NCI-H1436 (cell line): Measurements from ENCODE around the gene RXFP2.

Source experiments
- DNase-seq: peaks from one replicate; lab custom pipeline; 2025; lab: John Stamatoyannopoulos, UW

The RXFP2 gene

GRCh38 chr13:31739226-31739625, at the start of gene RXFP2:
Gene RXFP2, plus strand, starts transcription at chr13:31739526. Its CDS starts 87 bp downstream, at chr13:31739613.
- DNase-seq: no peak

GRCh38 chr13:31697290-31697689, 42.0 kb upstream of the RXFP2 start:
- DNase-seq: no peak

GRCh38 chr13:31699650-31700049, 39.7 kb upstream of the RXFP2 start:
- no peak for DNase-seq

- no peak for DNase-seq
Observed at GRCh38 chr13:31703780-31704179, 35.5 kb upstream of the RXFP2 start.

- DNase-seq: no peak
Observed at GRCh38 chr13:31706105-31706504, 33.2 kb upstream of the RXFP2 start.

GRCh38 chr13:31717583-31717982, 21.7 kb upstream of the RXFP2 start:
- no peak for DNase-seq

- DNase-seq: no peak
Observed at GRCh38 chr13:31719214-31719613, 20.1 kb upstream of the RXFP2 start.

GRCh38 chr13:31722673-31723072, 16.7 kb upstream of the RXFP2 start:
- no peak for DNase-seq

GRCh38 chr13:31725841-31726240, 13.5 kb upstream of the RXFP2 start:
- no peak for DNase-seq

- no peak for DNase-seq
Observed at GRCh38 chr13:31731921-31732320, 7.4 kb upstream of the RXFP2 start.

- DNase-seq: no peak
Observed at GRCh38 chr13:31733066-31733465, 6.3 kb upstream of the RXFP2 start.

GRCh38 chr13:31733647-31734046, 5.7 kb upstream of the RXFP2 start:
- no peak for DNase-seq

GRCh38 chr13:31742097-31742734, 2.9 kb downstream of the RXFP2 start:
- DNase-seq: peak; percentile 13

GRCh38 chr13:31747291-31747690, 8.0 kb downstream of the RXFP2 start:
- no peak for DNase-seq

- DNase-seq: no peak
Observed at GRCh38 chr13:31747966-31748365, 8.6 kb downstream of the RXFP2 start.

GRCh38 chr13:31749929-31750328, 10.6 kb downstream of the RXFP2 start:
- no peak for DNase-seq

GRCh38 chr13:31755211-31755610, 15.9 kb downstream of the RXFP2 start:
- DNase-seq: no peak

- DNase-seq: no peak
Observed at GRCh38 chr13:31755803-31756212, 16.5 kb downstream of the RXFP2 start.

- no peak for DNase-seq
Observed at GRCh38 chr13:31756346-31756745, 17.0 kb downstream of the RXFP2 start.

GRCh38 chr13:31761951-31762350, 22.6 kb downstream of the RXFP2 start:
- no peak for DNase-seq

- DNase-seq: no peak
Observed at GRCh38 chr13:31764556-31764955, 25.2 kb downstream of the RXFP2 start.

- DNase-seq: no peak
Observed at GRCh38 chr13:31765138-31765785, 25.9 kb downstream of the RXFP2 start.

GRCh38 chr13:31767175-31767900, 28.0 kb downstream of the RXFP2 start:
- no peak for DNase-seq
